Putamen (tissue), 1 donor: ENCODE results near the gene IDE.

Experiments used
- DNase-seq: peaks from one replicate; pipeline ENCODE4 v3.0.0-alpha.2; 2016; ENCODE audit warnings: low spot score

Gene IDE

DNA sequence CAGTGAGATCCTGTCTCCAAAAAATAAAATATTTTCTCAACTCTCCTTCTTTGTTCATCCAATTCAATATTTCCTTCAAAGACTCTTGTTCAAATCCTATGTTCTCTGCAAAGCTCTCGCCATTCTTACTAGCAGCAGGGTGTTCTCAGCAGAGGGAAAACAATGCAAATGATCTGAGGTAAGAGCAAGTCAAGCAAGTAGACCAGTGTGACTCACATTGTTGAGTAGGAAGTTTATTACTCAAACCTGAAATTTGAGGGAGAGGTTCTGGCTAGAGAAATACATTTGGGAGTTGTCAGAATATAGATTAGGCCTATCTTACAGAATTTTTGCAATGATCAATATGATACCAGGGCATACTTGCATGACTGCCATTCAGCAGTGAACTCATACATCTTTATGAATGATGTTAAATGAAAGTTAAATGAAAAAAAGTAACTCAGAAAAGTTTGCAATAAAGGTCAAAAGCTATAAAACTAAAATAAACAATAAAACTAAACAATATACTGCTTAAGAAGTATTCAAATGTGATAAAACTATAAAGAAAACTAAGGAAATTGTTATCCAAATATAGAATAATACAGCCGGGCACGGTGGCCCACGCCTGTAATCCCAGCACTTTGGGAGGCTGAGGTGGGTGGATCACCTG is 5.8 kb downstream of the IDE start:
- DNase-seq: peak; percentile 27

DNA sequence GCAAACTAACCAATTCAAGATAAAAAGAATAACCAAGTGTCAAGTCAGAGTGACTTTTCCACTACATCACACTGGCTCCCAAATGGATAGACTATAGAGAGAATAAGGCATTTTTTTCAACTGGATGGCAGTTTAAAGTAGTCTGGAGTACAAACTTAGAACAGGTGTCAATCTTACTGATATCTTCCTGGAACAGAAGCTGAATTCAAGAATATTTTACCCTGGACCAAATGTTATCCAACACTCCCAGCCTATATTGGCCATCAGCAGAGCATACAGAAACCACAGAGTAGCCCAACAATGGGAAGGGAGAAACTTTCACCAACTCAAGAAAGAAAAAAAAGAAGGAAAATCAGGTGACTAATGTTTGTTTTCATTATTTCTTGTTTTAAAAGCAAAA is 11.5 kb downstream of the IDE start:
- DNase-seq: no peak

DNA sequence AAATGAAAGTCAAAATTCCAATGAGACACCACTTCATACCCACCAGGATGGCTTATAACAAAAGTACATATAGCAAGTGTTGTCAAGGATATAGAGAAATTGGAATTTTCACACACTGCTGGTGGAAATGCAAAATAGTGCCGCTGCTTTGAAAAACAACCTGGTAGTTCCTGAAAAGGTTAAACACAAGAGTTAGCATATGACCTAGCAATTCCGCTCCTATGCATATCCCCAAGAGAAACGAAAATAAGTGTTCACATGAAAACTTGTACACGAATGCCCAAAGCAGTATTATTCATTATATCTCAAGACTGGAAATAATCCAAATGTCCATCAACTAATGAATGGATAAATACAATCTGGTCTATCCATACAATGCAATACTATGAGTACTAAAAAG is 14.8 kb downstream of the IDE start:
- no peak for DNase-seq

DNA sequence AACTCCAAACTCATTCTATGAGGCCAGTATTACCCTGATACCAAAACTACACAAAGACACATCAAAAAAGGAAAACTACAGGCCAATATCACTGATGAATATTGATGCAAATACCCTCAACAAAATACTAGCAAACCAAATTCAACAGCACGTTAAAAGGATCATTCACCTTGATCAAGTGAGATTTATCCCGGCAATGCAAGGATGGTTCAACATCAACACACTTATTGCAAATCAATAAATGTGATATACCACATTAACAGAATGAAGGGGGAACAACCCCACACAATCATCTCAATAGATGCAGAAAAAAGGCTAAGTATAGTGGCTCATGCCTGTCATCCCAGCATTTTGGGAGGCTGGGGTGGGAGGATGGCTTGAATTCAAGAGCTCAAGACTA is 19.9 kb downstream of the IDE start:
- no peak for DNase-seq

DNA sequence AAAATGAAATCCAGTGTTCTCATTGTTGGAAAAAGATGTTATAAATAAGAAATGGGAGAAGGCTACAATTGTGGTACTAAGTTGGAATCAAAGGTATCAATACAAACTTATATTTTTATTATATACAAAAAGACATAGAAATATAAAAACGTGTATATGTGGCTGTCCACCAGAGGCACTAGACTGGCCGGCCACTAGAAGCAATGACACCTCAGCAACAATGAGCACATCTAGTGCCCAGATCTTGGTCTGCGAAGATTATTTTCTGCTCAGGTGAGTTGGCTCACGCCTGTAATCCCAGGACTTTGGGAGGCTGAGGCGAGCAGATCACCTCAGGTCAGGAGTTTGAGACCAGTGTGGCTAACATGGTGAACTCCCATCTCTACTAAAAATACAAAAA is 21.6 kb downstream of the IDE start:
- DNase-seq: no peak

DNA sequence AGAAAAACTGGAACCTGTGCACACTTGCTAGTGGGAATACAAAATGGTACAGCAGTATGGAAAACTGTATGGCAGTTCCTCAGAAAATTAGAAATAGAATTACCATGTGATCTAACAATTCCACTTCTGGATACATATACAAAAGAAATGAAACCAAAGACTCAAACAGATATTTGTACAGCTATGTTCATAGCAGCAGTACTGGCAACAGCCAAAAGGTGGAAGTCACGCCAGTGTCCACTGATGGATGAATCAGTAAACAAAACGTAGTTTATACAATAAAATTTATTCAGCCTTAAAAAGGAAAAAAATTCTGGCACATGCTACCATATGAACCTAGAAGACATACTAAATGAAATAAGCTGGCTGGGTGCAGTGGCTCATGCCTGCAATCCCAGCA is 23.0 kb downstream of the IDE start:
- DNase-seq: no peak

DNA sequence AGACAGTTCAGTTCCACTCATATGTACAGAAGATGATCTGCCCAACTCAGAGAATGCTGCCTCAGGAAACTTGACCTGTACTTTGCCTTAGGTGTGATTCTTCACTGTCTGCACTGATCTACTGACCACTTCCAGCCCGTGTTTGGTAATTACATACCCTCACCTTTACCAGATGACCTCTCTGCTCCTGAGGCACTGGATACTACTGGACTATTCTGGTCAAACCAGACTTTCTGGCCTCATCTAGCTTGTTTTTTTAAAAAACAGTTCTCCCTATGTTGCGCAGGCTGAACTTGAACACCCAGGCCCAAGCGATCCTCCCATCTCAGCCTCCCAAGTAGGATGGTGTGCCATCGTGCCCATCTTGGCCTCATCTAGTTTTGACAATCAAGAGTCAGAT is 26.2 kb downstream of the IDE start:
- no peak for DNase-seq

DNA sequence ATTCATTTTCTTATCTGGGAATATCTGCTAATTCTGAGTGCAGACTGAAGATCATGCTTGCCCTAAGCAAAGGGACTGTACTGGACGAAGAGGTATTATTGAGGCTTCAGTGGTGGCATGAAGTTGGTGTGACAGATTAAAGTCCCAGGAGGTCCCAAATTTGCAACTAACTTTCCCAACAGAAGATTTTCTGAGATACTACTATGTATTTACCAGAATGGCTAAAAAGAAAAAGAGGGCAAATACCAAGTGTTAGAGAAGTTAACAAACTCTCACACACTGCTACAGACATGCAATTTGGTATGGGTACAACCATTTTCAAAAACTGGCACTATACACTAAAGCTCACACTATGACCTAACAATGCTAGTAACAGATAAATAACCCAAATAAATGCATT is 28.3 kb downstream of the IDE start:
- DNase-seq: no peak

DNA sequence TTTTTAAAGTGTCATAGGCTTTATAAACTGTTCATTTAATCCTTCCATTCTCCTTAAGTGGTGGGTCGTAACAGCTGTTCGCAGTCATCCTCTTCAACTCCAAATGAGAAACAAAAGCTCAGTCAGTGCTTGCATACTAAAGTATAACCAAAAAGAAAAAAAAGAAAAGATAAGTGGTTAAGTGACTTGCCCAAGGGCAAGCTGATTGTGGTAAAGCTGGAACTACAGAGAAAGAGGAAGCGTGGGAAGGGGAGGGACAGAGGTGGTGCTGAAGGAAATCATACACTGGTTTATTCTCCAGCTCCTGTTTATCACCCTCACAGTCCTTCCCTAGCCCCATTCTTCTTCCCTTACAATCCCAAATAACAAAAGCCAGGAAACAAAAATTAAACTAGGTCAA is 29.6 kb downstream of the IDE start:
- no peak for DNase-seq

DNA sequence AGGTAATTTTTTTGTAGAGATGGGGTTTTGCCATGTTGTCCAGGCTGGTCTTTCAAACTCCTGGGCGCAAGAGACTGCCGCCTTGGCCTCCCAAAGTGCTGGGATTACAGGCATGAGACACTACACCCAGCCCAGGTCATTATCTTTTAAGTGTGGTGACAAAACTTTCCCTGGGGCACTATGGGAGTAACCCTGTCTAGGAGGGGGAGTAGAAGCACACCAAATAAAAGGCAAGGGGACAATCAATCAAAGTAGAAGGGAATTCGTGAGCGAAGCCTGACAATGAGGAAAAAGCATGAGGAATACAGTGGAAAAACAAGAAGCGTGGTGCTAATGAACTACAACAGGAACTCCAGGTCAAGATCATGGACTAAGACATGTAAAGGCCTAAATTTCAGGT is 31.4 kb downstream of the IDE start:
- DNase-seq: no peak

DNA sequence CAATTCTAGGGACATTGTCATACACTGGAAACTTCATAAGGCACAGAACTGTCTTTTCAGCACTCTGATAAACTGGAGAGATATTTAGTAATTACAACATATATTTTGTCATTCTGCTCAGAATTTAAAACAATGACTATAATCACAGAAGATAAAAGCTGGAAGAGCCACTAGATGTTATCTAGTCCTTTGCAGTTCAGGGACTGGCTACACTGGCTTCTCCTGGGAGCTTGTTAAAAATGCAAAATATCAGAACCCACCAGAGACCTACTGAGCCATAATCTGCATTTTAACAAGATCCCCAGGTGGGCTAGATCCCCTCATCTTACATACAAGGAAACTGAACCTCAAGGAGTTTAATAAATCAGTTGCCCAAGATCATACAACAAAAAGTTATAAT is 32.3 kb downstream of the IDE start:
- no peak for DNase-seq

DNA sequence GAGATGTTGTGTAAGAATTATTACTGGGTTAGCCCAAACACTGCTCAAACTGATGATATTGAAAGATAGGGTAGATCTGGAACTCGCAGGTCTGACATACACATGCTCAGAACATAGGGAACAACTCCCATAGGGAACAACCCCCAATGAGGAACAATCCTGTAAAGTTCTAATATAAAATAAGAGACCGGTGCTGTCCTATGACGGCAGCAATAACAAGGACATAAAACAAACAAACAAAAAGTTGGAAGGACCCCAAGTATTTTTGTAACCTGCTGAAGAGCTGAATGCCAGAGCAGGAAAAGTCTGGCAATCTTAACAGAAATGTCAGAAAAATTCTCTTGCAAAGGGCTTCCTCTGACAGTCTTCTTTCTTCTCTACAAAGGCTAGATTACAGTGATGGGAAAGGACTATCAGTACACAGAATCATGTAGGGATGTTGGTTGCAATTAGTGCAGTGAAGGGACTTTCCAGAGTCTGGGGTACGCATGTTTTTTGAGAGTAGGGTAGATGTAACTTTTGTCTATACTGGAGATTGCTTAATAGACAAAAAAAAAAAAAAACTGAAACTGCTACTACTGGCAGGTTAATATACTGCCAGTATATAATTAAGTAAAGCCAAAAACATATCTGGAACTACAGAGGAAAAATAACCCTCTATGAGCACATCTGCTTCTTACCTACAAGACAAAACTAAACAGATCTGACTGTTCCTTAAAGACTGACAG is 35.5 kb downstream of the IDE start:
- DNase-seq: no peak

DNA sequence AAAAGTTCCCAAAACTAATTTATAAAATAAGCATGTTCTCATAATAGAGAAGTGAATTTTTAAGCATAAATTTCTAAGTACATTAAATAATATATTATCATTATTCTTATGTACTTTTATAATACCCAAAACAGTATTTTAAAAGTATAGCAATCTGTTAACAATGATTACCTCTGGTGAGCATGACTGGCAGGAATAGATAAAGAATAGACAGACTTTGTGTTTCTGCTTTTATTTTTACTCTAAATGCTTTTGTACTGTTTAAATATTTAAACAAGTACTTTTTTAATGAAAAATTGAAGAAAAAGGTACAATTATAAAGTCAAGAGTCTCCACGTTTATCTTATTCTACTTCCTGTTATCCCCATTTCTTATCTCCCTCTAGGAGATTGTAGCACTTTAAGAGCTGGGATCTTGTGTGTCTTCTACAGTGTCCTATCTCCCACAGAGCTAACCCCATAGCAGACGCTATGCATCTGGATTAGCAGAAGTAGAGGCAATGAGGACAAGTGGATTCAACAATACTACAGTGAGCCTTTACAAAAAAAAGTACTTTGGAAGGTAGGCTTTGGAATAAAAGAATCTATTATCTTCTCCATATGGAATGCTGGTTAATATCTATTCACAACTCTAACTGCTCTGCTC is 42.9 kb downstream of the IDE start:
- no peak for DNase-seq

DNA sequence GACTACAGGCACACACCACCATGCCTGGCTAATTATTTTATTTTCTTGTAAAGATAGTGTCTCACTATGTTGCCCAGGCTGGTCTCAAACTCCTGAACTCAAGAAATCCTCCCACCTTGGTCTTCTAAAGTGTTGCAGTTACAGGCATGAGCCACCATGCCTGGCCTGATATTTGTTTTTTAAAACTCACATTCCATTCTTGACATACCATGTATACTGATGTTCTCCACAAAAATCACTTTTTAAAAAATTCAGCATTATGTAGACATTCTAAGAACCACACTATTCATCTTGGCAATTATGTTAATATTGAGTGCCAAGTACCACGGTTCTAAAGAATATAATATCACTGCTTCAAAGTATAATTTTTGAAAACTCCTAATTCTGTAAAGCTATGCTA is 43.5 kb downstream of the IDE start:
- DNase-seq: no peak

DNA sequence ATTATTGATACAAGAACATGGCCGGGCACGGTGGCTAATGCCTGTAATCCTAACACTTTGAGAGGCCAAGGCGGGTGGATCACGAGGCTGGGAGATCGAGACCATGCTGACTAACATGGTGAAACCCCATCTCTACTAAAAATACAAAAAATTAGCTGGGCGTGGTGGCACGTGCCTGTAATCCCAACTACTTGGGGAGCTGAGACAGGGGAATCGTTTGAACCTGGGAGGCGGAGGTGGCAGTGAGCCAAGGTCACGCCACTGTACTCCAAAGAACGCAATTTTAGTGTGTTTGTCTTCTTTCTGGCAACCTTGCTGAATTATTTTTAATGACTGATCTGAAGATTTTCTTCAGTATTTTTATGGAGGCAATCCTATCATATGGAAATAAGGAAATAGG is 46.2 kb downstream of the IDE start:
- no peak for DNase-seq

DNA sequence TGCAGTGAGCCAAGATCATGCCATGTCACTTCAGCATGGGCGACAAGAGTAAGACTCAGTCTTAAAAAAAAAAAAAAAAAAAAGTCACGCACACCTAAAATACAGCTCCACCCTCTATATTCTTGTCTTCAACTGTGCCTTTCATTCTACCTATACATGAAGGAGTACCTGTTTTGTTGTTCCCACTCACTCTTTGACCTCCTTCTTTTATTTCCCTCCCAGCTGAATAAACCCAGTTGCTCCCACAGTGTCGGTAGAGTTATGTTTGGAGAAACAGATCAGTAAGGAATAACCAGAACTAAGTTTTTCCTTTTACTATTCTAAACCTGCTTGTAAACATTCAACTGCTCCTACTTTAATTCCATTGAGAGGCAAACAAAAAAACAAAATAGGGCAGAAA is 50.3 kb downstream of the IDE start:
- no peak for DNase-seq

DNA sequence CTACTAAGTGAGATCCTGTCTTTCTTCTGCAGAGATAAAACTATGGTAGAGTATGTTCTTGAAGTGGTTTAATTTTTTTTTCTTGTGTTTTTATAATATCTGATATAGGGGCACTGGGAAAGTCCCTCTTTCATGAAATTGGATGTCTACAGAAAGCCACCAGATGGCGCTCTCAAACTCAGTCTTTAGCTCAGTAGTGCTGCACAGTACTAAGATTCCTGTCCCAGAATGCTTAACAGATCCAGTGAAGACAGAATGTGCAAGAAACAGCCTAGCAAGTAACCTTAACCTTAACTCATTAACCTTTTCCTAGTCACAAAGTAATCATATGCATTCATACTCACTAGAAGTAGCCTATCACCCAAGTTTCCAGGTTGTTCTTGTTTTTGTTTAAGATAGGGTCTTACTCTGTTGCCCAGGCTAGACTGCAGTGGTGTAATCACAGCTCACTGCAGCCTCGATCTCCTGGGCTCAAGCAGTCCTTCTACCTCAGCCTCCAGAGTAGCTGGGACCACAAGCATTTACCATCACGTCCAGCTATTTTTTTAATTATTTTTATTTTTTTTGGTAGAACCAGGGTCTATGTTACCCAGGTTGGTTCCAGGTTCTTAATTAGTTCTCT is 56.7 kb downstream of the IDE start:
- DNase-seq: peak; percentile 74

DNA sequence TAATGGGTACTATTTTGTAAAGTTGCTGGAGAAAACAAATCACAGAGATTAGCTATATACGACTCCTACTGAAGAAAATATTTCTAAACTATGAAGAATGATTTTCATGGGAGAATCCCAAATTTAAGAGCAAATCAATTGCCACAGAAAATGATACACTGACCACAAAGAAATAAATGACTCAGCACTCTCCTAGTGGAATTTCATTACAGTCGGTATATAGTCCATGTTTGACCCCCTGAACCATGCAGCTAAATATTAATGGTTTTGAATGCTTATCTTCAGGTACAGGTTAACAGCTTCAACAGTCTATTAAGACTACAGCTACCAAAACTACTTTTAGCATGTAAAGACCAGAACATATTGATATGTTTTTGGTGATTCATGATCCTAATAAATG is 65.0 kb downstream of the IDE start:
- no peak for DNase-seq

DNA sequence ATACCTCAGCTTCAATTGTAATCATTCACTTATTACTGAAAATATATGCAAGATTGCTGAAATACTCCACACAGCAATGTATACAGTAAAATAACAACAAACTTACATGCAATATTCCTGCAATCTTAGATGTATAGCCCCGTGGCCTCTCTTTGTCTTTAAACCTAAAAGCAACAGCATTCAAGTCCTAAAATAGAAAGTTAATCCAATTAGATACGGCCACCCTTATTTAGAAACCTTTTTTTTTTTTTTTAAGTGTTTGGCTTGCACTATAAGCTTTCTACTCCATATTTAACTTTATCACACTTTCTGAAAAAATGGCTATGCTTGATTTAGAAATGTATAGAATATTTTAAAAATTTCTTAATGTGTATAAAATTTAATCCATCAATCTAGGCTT is 67.6 kb downstream of the IDE start:
- DNase-seq: no peak

DNA sequence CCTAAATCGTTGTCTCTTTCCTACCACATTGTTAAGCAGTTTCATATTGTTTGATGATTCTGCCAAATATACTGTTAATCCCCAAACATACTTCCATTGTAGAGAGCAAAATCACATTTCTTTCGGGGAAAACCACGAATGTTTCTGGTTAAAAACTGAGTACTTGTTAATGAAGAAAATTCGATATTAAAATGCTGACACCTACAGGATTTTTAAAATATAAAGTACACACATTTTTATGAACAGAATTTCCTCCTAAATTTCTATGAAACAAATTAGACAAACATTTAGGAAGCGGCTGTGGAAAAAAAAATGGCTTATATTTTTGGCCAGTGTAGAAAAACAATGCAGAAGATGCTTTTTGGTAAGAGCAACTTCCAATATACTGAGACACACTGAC is 68.8 kb downstream of the IDE start:
- DNase-seq: no peak

DNA sequence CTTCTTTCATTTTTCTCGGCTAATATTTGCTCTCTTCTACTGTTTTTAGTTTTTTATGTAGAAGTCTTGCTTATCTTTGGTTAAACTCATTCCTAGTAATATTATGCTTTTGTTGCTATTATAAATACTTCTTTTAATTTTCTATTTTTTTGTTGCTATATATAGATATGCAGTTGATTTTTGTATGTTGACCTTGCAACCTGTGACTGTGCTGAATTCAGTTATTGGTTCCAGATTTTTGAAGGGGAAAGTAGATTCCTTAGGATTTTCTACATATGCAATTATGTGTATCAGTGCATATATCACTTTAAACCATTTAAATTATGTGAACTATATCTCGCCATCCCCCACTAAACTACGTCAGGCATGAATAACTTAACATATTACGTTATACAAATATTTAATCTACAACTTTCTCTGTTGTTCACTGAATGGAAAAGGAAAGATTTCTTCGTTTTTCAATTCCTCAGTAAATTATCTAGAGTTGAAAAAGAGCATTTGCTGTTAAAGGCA is 71.5 kb downstream of the IDE start:
- DNase-seq: no peak

DNA sequence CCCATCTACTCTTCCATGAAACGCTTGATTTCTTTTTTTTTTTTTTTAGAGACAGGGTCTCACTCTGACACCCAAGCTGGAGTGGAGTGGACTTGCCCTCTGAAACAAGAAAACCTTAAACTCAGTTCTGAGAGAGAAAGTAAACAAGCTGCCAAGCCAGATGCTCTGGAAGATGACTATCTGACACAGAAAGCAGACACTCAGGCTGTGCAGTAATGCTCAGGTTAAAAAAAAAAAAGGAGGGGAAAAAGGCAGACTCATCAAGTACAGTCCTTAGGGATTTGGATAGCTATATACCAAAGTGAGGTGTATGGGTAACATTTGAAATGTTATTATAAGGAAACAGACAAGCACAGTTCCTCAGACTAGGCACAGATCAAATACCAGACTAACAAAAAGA is 80.5 kb downstream of the IDE start:
- DNase-seq: no peak

DNA sequence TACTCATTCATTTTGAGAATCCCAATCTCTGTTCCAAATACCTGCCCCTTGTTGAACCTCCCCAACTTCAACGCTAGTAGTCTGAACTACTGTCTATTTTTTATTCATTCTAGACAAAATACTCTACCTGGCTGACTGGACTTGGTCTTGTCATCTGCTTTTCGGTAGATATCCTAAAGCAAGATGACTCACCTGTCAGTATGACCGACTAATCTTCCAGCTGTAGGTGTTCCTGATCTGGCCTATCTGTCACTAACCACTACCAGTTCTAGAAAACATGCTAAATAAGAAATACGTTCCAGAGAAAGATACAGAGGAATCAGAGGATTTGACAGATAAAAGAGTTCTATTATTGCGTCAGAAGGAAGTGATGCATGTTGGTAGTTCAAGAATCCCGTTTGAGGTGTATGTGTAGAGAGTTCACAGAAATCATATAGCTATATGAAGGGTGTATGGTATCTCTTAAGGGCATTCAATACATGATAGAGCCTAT is 81.1 kb downstream of the IDE start:
- DNase-seq: no peak
